ENCODE measurements around the gene GPR148.

GPR148 gene

GRCh38 chr2:130749641-130750040 lies 20.8 kb downstream of the GPR148 start:
- ATAC-seq (no peak), DNase-seq (no peak)

DNA sequence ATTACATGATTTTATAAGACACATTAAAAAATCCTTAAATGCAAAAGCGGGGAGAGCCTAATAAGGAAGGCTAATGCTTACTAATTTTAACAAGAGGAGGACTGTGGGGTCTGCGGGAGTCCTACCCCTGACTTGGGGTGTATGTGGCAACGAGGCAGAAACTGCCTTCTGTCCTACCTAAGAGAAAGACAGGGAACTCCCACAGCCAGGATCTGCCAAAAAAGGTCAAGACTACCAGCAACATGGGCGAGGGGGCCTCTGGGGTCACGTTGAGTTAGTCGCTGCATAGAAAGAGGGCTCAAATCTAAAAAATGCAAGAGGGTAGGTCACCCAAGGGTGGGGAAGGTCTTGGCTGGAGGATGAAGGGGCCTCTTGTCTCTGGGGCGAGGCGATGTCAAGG lies 25.9 kb downstream of the GPR148 start:
- ATAC-seq (no peak), DNase-seq (no peak)

- DNase-seq (no peak), ATAC-seq (no peak)
These were observed 26.6 kb downstream of the GPR148 start, which contains the start of gene AMER3 for GRCh38 chr2:130755256-130756052. AMER3 (plus strand) TSS chr2:130755540; CDS start chr2:130762073, 6,533 bp downstream.

GRCh38 chr2:130756053-130756873 lies 27.4 kb downstream of the GPR148 start:
- DNase-seq (peak; percentile 30), ATAC-seq (peak; percentile 68)

DNA sequence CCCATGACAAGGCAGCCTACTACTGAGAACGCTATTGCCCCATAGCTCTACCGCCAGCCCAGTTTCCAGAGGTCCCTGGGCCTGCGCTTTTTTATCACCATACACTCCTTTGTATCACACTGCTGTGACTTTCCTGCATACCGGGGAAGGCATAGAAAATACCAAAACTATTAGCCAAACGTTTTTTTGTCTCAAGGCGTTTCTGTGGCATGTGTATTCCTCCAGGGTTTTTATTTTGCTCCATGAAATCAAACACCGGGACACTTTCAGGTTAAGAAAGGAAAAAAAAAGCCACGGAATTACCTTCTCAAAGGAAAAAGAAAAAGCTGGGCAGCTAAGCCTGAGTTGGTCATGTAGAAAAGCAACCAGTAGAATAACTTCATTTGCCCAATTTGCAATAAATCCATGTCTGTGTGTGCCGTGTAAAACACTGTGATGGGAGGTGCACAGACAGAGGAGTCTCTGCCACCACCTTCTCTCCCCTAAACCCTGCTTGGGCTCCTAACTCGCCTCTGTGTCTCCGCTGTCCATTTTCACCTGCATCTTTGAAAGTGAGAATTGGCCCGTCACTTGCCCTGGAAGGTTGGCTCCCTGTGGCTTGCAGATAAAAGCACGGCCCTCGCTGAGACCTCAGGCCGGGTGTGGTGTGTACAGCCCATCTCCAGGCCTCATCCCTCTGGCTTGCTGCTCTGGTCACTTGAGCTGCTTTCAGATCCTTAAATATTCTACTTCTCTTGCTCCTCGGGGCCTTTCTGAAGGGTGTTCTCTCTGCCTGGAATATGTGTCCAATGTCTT lies 28.2 kb downstream of the GPR148 start:
- no peak for DNase-seq
- no peak for ATAC-seq

- ATAC-seq (no peak), DNase-seq (no peak)
These were observed 31.3 kb downstream of the GPR148 start for GRCh38 chr2:130759906-130760753.

DNA sequence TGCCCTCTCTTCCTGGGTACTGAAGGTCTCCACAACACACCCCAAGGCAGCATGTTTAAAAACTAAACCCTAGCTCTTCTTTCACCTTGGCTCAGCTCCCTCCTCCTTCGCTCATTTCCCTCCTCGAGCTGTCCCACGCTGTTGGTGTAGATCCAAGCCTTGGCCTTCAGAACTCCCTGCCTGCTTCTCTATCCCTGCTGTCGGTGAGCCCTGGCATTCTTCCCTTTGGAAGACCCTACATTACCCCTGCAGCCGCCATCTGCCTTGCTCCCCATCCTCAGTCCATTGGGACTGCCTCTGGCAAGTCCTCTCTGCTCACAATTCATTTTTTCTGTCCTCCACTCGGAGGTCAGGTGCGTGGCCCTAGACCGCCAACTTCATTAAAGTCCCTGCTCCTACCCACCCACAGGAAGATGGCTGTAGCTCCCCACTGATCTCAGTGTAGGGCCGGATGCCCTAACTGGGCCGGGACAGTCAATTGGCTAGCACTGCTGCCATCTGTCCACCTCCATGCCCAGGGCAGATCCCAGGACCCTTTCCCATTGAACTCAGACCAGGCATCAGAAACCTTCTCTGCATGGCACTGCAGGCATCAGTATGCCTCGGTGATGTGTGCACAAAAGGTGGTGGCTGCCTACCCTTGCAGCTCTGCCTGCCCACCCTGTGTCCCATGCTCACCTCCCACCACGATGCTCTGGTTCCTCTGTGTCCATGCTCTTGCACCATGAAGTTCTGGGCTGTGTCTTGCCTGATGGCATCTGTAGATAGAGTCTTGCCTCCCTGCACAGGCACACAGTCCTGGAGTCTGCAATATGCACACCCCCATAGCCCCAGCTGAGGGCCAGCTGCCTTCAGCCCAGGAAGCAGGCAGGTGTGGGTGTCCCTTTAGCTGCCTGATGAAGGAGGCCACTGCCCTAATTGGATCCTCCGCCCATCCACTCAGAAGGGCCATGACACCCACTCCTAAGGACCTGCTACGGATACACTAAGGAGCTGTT lies 32.2 kb downstream of the GPR148 start:
- no peak for DNase-seq
- no peak for ATAC-seq

- no peak for ATAC-seq
These were observed 33.4 kb downstream of the GPR148 start for GRCh38 chr2:130762031-130762909.

GRCh38 chr2:130762910-130763385 lies 34.1 kb downstream of the GPR148 start:
- ATAC-seq (no peak), DNase-seq (no peak)

More at GRCh38 chr2:130762031-130762909, 33.4 kb downstream of the GPR148 start:
- no peak for DNase-seq

DNA sequence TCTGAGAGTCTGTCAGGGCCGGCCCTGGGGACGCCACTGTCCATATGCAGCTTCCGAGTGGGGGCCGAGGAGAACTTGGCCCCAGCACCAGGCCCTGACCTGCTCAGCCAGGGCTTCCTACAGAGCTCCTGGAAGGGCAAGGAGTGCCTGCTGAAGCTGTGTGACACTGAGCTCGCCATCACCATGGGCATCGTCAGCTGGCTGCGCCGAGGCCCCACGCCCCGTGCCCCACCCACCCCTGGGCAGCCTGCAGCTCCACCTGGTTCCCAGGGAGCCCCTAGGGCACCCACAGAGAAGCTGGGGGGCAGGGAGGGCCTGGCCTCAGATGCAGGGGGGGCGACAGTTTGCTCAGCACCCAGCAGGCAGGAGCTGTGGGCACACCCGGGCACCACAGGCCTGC lies 34.5 kb downstream of the GPR148 start:
- ATAC-seq = no peak

GRCh38 chr2:130764035-130764820 lies 35.4 kb downstream of the GPR148 start:
- DNase-seq = no peak
- no peak for ATAC-seq

More for the DNA sequence above, 34.5 kb downstream of the GPR148 start:
- DNase-seq = no peak

- ATAC-seq (no peak), DNase-seq (no peak)
These were observed 35.9 kb downstream of the GPR148 start for GRCh38 chr2:130764821-130765115.

DNA sequence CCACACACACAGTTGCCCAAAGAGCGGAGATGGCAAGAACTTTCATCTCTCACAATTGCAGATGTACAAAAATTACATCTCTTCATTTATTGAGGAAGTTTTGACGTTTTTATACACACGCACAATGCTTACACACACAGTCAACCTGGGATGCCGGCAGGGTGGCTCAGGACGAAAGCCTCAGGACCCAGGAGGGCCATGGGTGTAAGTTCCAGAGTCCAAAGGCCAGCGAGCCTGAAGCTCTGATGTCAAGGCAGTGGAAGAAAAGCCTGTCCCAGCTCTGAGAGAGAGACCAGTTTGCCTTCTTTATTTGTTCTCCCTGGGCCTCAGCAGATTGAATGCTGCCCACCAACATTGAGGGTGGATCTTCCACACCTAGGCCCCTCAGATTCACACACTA lies 36.6 kb downstream of the GPR148 start:
- ATAC-seq = no peak

GRCh38 chr2:130766037-130766436 lies 37.2 kb downstream of the GPR148 start:
- ATAC-seq (no peak), DNase-seq (no peak)

More for the DNA sequence above, 36.6 kb downstream of the GPR148 start:
- DNase-seq = no peak

DNA sequence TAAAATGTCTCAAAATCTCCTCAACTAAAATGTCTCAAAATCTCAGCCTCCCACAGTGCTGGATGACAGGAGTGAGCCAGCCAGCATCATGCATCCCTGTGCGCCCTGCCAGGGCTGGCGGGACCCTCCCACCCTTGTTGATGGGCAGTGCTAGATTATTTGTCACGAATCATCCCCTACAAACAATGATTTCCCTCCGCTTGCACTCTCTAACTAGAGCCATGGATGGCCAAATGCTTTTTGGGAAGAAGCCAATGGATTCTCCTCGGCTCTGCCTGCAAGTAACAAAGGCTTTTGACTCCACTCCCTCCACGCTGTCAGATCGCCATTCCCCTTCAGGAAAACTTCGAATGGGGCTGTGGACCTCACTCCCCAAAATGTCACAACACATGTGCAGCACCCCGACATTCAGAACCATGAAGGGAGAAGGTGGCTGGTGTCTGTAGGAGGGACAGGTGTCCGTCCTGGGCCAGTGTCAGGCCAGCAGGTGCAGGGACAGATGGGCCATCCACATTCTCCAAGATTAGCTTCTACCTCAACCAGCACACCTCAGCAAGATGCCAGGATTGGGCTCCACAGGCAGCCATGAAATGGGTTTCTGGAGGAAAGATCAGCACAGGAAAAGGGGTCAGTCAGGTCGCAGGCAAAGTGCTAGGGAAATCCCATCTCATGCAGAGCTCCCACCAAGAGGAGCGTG lies 38.0 kb downstream of the GPR148 start:
- DNase-seq (no peak), ATAC-seq (no peak)

DNA sequence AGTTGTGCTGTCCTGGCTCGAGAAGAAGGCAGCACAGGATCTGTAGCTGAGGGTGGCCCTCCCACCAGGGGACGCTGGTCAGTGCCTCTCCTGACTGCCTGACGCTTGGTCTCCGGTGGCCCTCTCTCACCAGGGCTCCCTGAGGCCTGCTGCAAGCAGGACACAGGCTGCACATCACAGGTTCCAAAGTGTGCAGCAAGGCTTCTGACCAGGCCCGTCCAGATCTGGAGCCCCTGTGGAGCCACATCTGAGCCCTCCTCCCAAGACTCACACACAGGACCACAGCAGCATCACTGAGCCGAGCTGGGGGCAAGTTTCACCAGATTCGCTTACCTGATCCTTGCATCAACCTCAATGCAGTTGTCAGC lies 38.5 kb downstream of the GPR148 start:
- DNase-seq (no peak), ATAC-seq (no peak)

GRCh38 chr2:130768191-130768855 lies 39.5 kb downstream of the GPR148 start:
- DNase-seq = no peak
- ATAC-seq = no peak

Data from stimulated activated naive CD8-positive, alpha-beta T cell treated with anti-CD3 and anti-CD28 coated beads, Interleukin-15, Interleukin-2, amounts not matched to agents 100 U/mL and 50 U/mL, for 24 hours (primary cell).